A673 (cell line): ENCODE measurements around the gene FAM9C.

Experiments
- CTCF ChIP-seq: fragments of 300-800, 200-600 bp; sonication (generic); conservative IDR thresholded peaks from 2 replicates; pipeline ENCODE4 v1.5.1; 2017; ENCODE audit warnings: low read depth, mild to moderate bottlenecking, antibody characterized with exemption, low read length, moderate library complexity, mixed read lengths
- EZH2 ChIP-seq: fragments of 200-600 bp; sonication (generic); IDR thresholded peaks from 2 replicates; pipeline ENCODE4 v1.6.1; 2017; ENCODE audit warnings: borderline replicate concordance, low read depth, mild to moderate bottlenecking, mixed read lengths, antibody characterized with exemption, low read length; ENCODE audit not compliant: poor library complexity, severe bottlenecking

GRCh38 chrX:13000301-13000811, 44.1 kb downstream of the FAM9C start:
- TF ChIP-seq CTCF (no peak), EZH2 (no peak)
